Measurements from ENCODE around the gene PIM2.

- no peak for TF ChIP-seq CTCF (IDR thresholded peaks at IDR 0.05 in 4 of 5, conservative IDR thresholded peaks at IDR 0.05 in 1 of 5)
- no peak for TF ChIP-seq POLR2A (IDR thresholded peaks at IDR 0.05)
Measured at GRCh38 chrX:48864210-48864609, 54.6 kb downstream of the PIM2 start.
